GM10266 (cell line): ENCODE measurements around the gene IFNL3.
"Not testable (repeated sequence)": the region's sequence is repeated elsewhere in the genome, so short reads cannot be mapped to it uniquely, and the experiment has no call there.

Experiments used
- DNase-seq: peaks from one replicate; pipeline ENCODE4 v3.0.0; 2012; ENCODE audit errors: extremely low spot score
- CTCF ChIP-seq: IDR thresholded peaks from 2 replicates; pipeline ENCODE4 v1.5.1; 2012; ENCODE audit warnings: mild to moderate bottlenecking, low read depth; ENCODE audit not compliant: control insufficient read depth, insufficient read depth; ENCODE audit errors: missing control alignments

The IFNL3 gene

GRCh38 chr19:39218230-39219007, 26.4 kb downstream of the IFNL3 start:
- no peak for TF ChIP-seq CTCF
- no peak for DNase-seq

- no peak for DNase-seq
- no peak for TF ChIP-seq CTCF
These were observed 27.7 kb downstream of the IFNL3 start for GRCh38 chr19:39217094-39217493.

GRCh38 chr19:39215323-39215722, 29.5 kb downstream of the IFNL3 start:
- DNase-seq = not testable (repeated sequence)

- TF ChIP-seq CTCF = peak; percentile 46
These were observed 32.4 kb downstream of the IFNL3 start for GRCh38 chr19:39212375-39212742.

GRCh38 chr19:39211731-39212374, 33.0 kb downstream of the IFNL3 start:
- TF ChIP-seq CTCF = no peak

More at GRCh38 chr19:39212375-39212742, 32.4 kb downstream of the IFNL3 start:
- DNase-seq = no peak

GRCh38 chr19:39209196-39209595, 35.6 kb downstream of the IFNL3 start:
- DNase-seq = no peak
- no peak for TF ChIP-seq CTCF

More at GRCh38 chr19:39211731-39212374, 33.0 kb downstream of the IFNL3 start:
- DNase-seq = no peak

GRCh38 chr19:39208175-39208795, 36.5 kb downstream of the IFNL3 start:
- DNase-seq = no peak
- TF ChIP-seq CTCF = no peak
